GM18511 (cell line): Measurements from ENCODE around the gene FAM193A.
"Not testable (repeated sequence)": the region's sequence is repeated elsewhere in the genome, so short reads cannot be mapped to it uniquely, and the experiment has no call there.

Experiments
- ATAC-seq: cut with Tn5 transposase; IDR thresholded peaks from one replicate; pipeline ENCODE4 v1.9.1; 2021; ENCODE audit warnings: mild to moderate bottlenecking, moderate library complexity; ENCODE audit not compliant: unreplicated experiment

FAM193A gene

DNA sequence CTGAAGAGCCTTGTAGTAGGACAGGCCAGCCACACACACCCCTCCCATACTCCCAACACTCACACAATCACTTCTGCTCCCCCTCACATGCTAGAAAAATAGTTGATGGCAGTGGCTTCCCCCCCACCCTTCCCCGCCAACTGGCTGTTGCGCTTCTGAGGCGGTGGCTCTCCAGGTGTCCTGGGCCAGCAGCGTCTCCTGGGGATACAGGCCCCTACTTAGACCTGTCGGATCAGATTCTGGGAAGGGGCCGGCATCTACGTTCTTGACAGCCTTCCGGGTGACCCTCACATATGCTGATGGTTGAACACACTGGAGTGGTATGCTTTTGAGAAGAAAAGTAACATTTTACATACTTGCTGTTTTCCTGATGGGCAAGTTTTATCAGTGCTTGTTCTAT lies 179.8 kb downstream of the FAM193A start:
- ATAC-seq: no peak

- ATAC-seq: no peak
Measured at GRCh38 chr4:2721586-2721985, 185.1 kb downstream of the FAM193A start.

- no peak for ATAC-seq
Measured at GRCh38 chr4:2722033-2722432, 185.6 kb downstream of the FAM193A start.

DNA sequence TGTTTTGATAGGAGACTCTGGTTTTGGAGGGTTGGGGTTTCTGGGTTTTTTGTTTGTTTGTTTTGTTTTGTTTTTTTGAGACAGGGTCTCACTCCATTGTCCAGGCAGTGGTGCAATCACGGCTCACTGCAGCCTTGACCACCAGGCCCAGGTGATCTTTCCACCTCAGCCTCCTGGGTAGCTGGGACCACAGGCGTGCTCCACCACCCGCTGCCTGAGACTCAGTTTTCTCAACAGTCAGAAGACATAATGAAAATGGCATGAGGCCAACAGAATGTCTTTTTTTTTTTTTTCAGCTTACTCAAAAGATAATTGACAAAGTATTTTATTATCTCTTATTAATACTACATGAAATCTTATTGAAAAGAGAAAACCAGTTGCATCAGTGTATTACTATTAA lies 187.3 kb downstream of the FAM193A start:
- no peak for ATAC-seq

DNA sequence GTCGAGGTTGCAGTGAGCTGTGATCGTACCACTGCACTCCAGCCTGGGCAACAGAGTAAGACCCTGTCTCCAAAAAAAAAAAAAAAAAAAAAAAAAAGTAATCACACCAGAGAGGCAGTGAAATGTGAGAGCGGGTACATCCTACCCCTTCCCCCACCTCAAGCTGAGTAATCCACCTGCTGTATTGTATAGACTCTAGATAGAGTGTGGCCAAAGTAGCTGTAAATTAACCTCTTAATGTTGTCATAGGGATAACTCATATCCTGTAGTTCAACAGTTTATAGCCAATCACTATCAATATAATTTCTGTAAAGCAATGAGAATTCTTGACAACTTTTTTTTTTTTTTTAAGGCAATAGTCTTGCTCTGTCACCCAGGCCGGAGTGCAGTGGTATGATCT lies 188.9 kb downstream of the FAM193A start:
- no peak for ATAC-seq

DNA sequence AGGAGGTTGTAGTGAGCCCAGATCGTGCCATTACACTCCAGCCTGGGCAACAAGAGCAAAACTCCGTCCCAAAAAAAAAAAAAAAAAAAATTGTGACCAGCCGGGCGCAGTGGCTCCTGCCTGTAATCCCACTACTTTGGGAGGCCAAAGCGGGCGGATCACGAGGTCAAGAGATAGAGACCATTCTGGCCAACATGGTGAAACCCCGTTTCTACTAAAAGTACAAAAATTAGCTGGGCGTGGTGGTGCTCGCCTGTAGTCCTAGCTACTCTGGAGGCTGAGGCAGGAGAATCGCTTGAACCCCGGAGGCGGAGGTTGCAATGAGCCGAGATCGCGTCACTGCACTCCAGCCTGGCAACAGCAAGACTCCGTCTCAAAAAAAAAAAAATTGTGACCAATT lies 190.4 kb downstream of the FAM193A start:
- not testable (repeated sequence) for ATAC-seq

- ATAC-seq: no peak
Measured at GRCh38 chr4:2728221-2728620, 191.8 kb downstream of the FAM193A start.

DNA sequence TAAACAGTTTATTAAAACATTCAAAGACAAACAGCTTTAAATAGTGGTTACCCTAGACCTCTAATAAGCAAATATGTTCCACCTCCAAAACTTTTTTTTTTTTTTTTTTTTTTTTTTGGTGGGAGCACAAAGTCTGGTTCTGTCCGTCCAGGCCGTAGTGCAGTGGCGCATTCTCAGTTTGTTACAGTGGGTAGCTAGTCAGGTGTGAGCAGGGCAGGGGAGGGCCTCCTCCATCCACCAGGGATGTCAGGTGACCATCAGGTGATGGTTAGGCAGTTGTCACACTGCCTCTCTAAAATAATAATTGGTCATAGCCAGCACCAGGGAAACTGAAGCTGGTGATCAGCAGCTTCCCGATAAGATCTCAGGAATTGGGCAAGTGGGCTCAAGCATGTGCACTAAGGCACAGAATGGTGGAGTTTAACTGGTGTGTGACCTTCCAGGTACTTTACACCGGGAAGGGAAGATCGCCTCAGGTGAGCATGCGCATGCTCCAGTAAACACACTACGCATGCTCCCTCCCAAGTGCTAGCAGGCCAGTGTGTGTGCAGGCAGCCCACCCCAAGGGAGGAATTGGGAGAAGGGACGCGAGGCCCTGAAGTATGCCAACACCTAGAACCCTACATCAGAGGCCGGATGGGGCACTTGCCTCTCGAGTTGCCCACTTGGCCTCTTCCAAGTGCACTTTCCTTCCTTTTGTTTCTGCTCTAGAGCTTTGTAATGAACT lies 192.5 kb downstream of the FAM193A start:
- ATAC-seq: no peak

DNA sequence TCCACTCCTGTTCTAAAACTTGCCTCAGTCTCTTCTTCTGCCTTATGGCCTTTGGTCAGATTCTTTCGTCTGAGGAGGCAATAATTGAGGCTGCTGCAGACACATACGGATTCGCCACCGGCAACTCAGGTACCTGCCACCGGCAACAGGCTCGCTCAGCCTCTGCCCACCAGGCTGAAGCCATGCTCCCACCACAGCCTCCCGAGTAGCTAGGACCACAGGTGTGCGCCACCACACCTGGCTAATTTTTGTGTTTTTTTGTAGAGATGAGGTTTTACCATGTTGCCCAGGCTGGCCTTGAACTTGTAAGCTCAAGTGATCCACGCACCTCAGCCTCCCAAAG lies 193.1 kb downstream of the FAM193A start:
- no peak for ATAC-seq

DNA sequence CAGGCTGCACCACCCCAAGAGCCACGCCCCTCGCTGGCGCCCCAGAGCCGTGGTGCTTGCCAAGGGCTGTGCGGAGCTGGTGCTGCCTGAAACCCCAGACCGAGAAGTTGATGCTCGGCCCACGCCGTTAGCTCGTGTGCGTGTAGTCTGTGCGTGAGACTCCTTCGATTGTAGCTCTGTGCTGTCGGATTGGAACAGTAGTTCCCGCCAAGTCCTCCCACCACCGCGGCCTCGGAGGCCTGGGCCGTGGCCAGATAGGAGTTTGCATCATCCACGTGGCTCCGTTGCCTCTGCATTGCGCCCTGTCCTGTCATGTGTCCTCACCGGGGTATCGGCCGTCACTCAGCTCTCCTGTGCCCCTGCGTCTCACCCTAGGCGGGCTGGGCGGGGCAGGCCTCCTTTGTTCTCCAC lies 195.5 kb downstream of the FAM193A start:
- ATAC-seq: no peak

DNA sequence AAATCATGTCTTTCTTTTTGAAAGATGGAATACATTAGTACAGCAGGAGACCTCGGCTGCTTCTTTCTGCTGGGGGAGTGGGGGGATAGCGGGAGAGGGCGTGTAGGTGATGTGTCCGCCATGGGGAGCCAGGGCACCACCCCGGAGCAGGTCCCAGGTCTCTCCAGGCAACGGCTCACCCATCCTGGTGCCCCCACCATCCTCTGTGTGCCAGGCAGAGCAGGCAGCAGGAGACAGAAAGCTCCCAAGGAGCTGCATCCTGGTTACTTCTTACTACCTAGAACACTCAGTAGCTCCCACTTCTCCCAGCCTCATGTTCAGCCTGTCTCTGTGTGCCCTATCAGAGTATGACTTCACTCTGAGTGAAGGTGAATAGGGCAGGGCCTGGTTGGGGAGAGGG lies 196.1 kb downstream of the FAM193A start:
- ATAC-seq: no peak

- ATAC-seq: no peak
Measured at GRCh38 chr4:2733001-2733843, 196.8 kb downstream of the FAM193A start.

- ATAC-seq: no peak
Measured at GRCh38 chr4:2733844-2734574, 197.6 kb downstream of the FAM193A start.

GRCh38 chr4:2734612-2735011 lies 198.2 kb downstream of the FAM193A start:
- no peak for ATAC-seq

DNA sequence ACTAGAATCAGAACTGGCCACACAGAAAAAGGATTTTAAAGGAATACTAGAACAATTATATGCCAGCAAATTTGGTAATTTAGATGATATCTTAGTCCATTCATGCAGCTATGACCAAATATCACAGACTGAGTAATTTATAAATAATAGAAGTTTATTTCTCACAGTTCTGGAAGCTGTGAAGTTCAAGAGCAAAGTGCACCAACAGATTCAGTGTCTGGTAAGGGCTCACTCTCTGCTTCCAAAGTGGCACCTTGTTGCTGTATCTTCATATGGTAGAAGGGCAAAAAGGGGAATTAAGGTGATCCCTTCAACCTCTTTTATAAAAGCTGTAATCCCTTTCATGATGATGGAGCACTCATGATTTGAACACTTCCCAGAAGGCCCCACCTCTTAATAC lies 199.4 kb downstream of the FAM193A start:
- ATAC-seq: no peak

GRCh38 chr4:2738296-2738695 lies 201.8 kb downstream of the FAM193A start:
- ATAC-seq: not testable (repeated sequence)

DNA sequence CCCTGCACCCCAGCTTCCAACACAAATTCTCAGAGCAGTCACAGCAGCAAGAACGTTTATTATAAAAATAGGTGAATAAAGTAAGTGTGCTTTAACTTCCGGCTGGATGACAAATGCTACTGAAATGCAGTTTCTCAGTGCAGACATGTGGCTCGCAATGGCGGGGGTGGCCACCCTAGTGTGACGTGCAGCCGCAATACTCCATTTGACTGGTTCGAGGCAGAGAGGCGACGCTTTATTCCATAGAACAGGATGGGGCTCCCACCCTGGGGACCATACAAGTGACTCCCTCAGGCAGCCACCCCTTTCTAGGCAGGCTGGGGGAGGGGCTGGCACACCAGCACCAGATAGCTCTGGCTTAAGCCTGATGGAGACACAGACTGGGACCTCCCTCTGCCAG lies 205.2 kb downstream of the FAM193A start:
- ATAC-seq: no peak

GRCh38 chr4:2742081-2742822 lies 205.8 kb downstream of the FAM193A start:
- no peak for ATAC-seq

DNA sequence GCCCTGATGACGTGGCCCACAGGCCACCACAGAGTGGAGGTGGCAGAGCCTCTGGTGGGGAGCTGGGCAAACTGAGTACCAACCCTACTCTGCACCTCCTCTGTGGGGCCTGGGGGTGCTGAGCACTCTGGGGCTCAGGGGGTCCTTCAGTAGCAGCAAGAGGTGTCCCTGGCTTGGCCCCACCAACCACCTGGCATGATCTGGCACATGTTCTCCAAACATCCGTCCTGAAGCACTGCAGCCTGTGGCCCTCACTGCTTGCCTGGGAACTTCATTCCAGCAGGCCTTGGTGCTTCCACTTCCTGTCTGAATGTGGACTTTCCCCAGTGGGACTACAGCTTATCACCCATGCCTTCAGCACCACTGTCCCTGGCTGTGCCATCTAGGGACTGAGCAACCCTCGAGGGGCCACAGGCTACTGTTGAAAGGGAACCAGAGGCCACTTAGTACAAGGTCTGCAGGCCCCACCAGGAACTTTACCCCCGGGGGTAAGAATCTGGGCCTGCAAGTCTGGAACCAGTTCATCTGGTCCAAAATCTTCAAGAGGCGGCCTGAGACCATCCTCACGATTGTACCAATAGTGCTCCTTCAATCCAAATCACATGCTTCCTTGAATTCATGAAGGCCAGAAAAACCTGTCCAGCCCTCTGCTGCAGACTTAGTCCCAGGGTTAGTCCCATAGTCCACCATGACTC lies 206.5 kb downstream of the FAM193A start:
- ATAC-seq: no peak
